HG02885 (cell line): Measurements from ENCODE around the gene ITGAD.

Experiments used
- ATAC-seq: cut with Tn5 transposase; IDR thresholded peaks from one replicate; pipeline ENCODE4 v1.9.1; 2021; ENCODE audit warnings: mild to moderate bottlenecking; ENCODE audit not compliant: unreplicated experiment, poor library complexity

The ITGAD gene

GRCh38 chr16:31364421-31364820 lies 28.7 kb upstream of the ITGAD start:
- ATAC-seq: no peak

- peak; percentile 81 for ATAC-seq
These were observed 27.8 kb upstream of the ITGAD start for GRCh38 chr16:31365131-31365865.

GRCh38 chr16:31367853-31368252 lies 25.3 kb upstream of the ITGAD start:
- no peak for ATAC-seq

- ATAC-seq: no peak
These were observed 22.1 kb upstream of the ITGAD start for GRCh38 chr16:31371008-31371407.

GRCh38 chr16:31371619-31372484 lies 21.3 kb upstream of the ITGAD start:
- no peak for ATAC-seq

- no peak for ATAC-seq
These were observed 19.9 kb upstream of the ITGAD start for GRCh38 chr16:31373235-31373634.

- ATAC-seq: no peak
These were observed 17.9 kb upstream of the ITGAD start for GRCh38 chr16:31375231-31375630.

- ATAC-seq: no peak
These were observed 16.4 kb upstream of the ITGAD start for GRCh38 chr16:31376705-31377104.

GRCh38 chr16:31377210-31377903 lies 15.8 kb upstream of the ITGAD start:
- no peak for ATAC-seq

- ATAC-seq: no peak
These were observed 12.9 kb upstream of the ITGAD start for GRCh38 chr16:31380201-31380600.

GRCh38 chr16:31382485-31383161 lies 10.5 kb upstream of the ITGAD start:
- peak; percentile 62 for ATAC-seq

- no peak for ATAC-seq
These were observed 7.5 kb upstream of the ITGAD start for GRCh38 chr16:31385680-31386079.

GRCh38 chr16:31386157-31386984 lies 6.8 kb upstream of the ITGAD start:
- peak; percentile 74 for ATAC-seq

- no peak for ATAC-seq
These were observed 4.6 kb upstream of the ITGAD start for GRCh38 chr16:31388535-31388934.

- no peak for ATAC-seq
These were observed 2.6 kb upstream of the ITGAD start for GRCh38 chr16:31390504-31391041.

GRCh38 chr16:31395647-31396046 lies 2.5 kb downstream of the ITGAD start:
- no peak for ATAC-seq

- ATAC-seq: no peak
These were observed 4.0 kb downstream of the ITGAD start for GRCh38 chr16:31397096-31397660.

- ATAC-seq: no peak
These were observed 4.6 kb downstream of the ITGAD start for GRCh38 chr16:31397701-31398100.

GRCh38 chr16:31400191-31400590 lies 7.1 kb downstream of the ITGAD start:
- ATAC-seq: no peak
